DMS153 treated with DMSO at 0.1 percent for 48 hours (cell line): Measurements from ENCODE around the gene TOMM34.
A peak's percentile ranks its signal among the peaks of the same experiment; 100 is the strongest.

Experiments used
- DNase-seq: peaks from one replicate; lab custom pipeline; 2025; ENCODE audit not compliant: unreplicated experiment; lab: John Stamatoyannopoulos, UW

TOMM34 gene

GRCh38 chr20:44960103-44960852 is at the start of gene TOMM34:
TSS of gene TOMM34 (minus strand) at chr20:44960397. CDS start at chr20:44960333, 64 bp downstream.
- DNase-seq: peak; percentile 86

GRCh38 chr20:45008521-45009049 is 48.4 kb upstream of the TOMM34 start:
- no peak for DNase-seq

GRCh38 chr20:44997668-44998067 is 37.5 kb upstream of the TOMM34 start:
- DNase-seq: no peak

GRCh38 chr20:44997171-44997570 is 37.0 kb upstream of the TOMM34 start:
- no peak for DNase-seq

GRCh38 chr20:44993343-44993742 is 33.1 kb upstream of the TOMM34 start:
- DNase-seq: no peak

- DNase-seq: no peak
Observed at GRCh38 chr20:44990957-44991356, 30.8 kb upstream of the TOMM34 start.

- no peak for DNase-seq
Observed at GRCh38 chr20:44990425-44990824, 30.2 kb upstream of the TOMM34 start.

GRCh38 chr20:44988631-44989171 is 28.5 kb upstream of the TOMM34 start:
- no peak for DNase-seq

- no peak for DNase-seq
Observed at GRCh38 chr20:44983093-44983674, 23.0 kb upstream of the TOMM34 start.

GRCh38 chr20:44981736-44982406 is 21.7 kb upstream of the TOMM34 start:
- DNase-seq: no peak

GRCh38 chr20:44979090-44979621 is 19.0 kb upstream of the TOMM34 start:
- DNase-seq: no peak

GRCh38 chr20:44976698-44977097 is 16.5 kb upstream of the TOMM34 start:
- DNase-seq: no peak

- DNase-seq: no peak
Observed at GRCh38 chr20:44973053-44973452, 12.9 kb upstream of the TOMM34 start.

- no peak for DNase-seq
Observed at GRCh38 chr20:44970243-44970757, 10.1 kb upstream of the TOMM34 start.

- no peak for DNase-seq
Observed at GRCh38 chr20:44969300-44969894, 9.2 kb upstream of the TOMM34 start.

GRCh38 chr20:44967207-44967807 is 7.1 kb upstream of the TOMM34 start:
- no peak for DNase-seq

- DNase-seq: peak; percentile 86
Observed at GRCh38 chr20:44966030-44966961, 6.1 kb upstream of the TOMM34 start, which contains the start of gene STK4. TSS of gene STK4 (plus strand) at chr20:44966512. CDS start at chr20:44966569, 57 bp downstream.

GRCh38 chr20:44965651-44966029 is 5.4 kb upstream of the TOMM34 start:
- no peak for DNase-seq
